ENCODE measurements around the gene HOXA5. TPM values are rescaled to one million over a fixed set of nuclear protein-coding genes. Genes with fewer than 3 reads are reported as not detected.

The HOXA5 gene
- total RNA-seq, 2 experiments from 2014 or later = 3.4 to 7.4 TPM

DNA sequence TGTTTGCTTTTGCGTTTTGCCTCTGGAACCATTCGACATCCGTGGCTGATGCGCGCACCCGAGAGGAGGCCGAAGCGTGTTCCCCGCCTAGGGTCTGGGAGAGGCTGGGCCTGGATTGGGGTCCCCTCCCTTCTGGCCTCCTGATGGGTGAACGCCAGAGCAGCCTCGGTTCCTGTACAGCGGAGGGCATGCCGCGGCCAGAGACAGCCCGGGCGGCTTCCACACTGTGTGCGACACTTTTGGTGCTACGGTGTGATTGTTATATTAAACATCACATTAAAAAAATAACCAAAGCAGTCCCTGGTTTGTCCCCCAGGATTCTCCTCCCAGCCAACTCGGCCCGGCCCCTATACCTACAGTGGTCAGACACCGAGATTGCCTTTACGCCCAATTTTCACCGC is 16.7 kb upstream of the HOXA5 start:
- Histone ChIP-seq H3K9me2 (ENCODE audit: insufficient read depth, low read length) (no peaks in the 10 kb centered on the region), H3K4me3 (ENCODE audit: low read depth, low read length, poor library complexity, severe bottlenecking) (peak overlapping the region; percentile 67), H3K4me1 (ENCODE audit: insufficient read depth, low read length, poor library complexity, severe bottlenecking) (peaks cover 20% of the 10 kb centered on the region), H3K27ac (ENCODE audit: low read depth, low read length, poor library complexity, severe bottlenecking) (no peak overlapping the region), H3K9me3 (ENCODE audit: low read length) (no peaks in the 10 kb centered on the region), H3K79me2 (ENCODE audit: insufficient read depth, low read depth, low read length) (no peaks in the 10 kb centered on the region), H4K20me1 (ENCODE audit: insufficient read depth, low read length) (no peaks in the 10 kb centered on the region), H2AFZ (ENCODE audit: low read length) (peak overlapping the region; percentile 90), H3K36me3 (ENCODE audit: insufficient read depth, low read length) (no peaks in the 10 kb centered on the region), H3K4me2 (ENCODE audit: low read length) (peak overlapping the region; percentile 77)
- no TSS peak for BruUV-seq (replicated peaks)
- TF ChIP-seq EZH2phosphoT487 (IDR thresholded peaks at IDR 0.05; ENCODE audit: borderline replicate concordance, low read depth, low read length) = no peak
- TF ChIP-seq, protein P1, sequence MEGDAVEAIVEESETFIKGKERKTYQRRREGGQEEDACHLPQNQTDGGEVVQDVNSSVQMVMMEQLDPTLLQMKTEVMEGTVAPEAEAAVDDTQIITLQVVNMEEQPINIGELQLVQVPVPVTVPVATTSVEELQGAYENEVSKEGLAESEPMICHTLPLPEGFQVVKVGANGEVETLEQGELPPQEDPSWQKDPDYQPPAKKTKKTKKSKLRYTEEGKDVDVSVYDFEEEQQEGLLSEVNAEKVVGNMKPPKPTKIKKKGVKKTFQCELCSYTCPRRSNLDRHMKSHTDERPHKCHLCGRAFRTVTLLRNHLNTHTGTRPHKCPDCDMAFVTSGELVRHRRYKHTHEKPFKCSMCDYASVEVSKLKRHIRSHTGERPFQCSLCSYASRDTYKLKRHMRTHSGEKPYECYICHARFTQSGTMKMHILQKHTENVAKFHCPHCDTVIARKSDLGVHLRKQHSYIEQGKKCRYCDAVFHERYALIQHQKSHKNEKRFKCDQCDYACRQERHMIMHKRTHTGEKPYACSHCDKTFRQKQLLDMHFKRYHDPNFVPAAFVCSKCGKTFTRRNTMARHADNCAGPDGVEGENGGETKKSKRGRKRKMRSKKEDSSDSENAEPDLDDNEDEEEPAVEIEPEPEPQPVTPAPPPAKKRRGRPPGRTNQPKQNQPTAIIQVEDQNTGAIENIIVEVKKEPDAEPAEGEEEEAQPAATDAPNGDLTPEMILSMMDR (conservative IDR thresholded peaks at IDR 0.05; ENCODE audit: low read length) = no peak
- DNase-seq (ENCODE audit: low spot score) = no peak
- POLR2A ChIA-PET = interaction anchor here (0.7 kb wide), 2 partner anchors 9 to 33 kb away, joined by 3 read pairs; no protein-coding TSS in a partner anchor
- CTCF ChIA-PET (ENCODE audit: unreplicated experiment) = no interaction called here
- intact Hi-C loops (cut with micrococcal nuclease; ENCODE audit: unreplicated experiment) = loop anchor here (2.0 to 5.0 kb wide), 3 partner anchors 307 to 658 kb away; no protein-coding TSS in a partner anchor

DNA sequence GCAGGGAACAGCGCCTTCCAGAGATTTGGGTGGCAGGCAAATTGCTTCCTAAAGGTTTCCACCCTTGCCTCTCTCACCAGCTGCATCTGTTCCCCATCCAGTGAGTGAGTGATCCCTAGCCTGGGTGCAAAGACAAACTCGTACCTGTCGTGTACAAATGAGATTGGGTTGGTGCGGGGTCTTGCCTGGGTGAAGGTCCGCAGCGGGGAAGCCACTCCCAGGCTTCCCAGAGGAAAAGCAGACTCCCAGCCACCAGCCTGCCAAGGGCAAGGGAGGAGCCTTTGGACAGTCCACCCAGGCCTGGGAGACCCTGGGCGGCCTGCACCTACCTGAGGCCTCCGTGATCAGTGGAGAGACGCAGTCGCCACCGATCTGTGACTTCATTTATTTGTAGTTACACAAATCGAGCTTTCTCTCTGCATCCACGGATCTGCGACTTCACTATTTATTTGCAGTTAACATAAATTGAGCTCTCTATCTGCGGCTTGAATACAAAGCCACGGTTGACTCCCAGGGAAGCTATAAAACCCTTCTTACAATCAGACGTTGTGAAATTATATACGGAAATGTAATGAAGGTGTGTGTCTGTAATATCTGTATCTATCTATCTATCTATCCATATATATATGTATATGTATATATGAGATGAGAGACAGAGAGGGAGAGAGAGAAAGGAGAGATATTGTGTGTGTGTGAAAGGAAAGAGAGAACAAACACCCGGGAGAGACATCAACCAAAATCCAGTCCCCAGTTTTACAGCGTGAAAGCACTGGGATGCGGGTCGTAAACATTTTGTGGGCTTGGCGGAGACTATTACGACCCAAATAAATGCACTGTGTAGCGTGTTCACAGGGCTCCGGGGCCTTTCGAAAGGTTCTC is 16.0 kb upstream of the HOXA5 start:
- Histone ChIP-seq H3K4me1 (ENCODE audit: insufficient read depth, low read length, poor library complexity, severe bottlenecking) (peaks cover 26% of the 10 kb centered on the region), H3K4me2 (ENCODE audit: low read length) (peak overlapping the region; percentile 77; the same call in 1 of the 2 replicates), H2AFZ (ENCODE audit: low read length) (peak overlapping the region; percentile 90; the same call in 1 of the 2 replicates), H3K9me2 (ENCODE audit: insufficient read depth, low read length) (no peaks in the 10 kb centered on the region), H3K79me2 (ENCODE audit: insufficient read depth, low read depth, low read length) (no peaks in the 10 kb centered on the region), H3K27ac (ENCODE audit: low read depth, low read length, poor library complexity, severe bottlenecking) (no peak overlapping the region), H3K36me3 (ENCODE audit: insufficient read depth, low read length) (no peaks in the 10 kb centered on the region), H4K20me1 (ENCODE audit: insufficient read depth, low read length) (no peaks in the 10 kb centered on the region), H3K9me3 (ENCODE audit: low read length) (no peaks in the 10 kb centered on the region), H3K4me3 (ENCODE audit: low read depth, low read length, poor library complexity, severe bottlenecking) (no peak overlapping the region)
- POLR2A ChIA-PET = interaction anchor here (0.6 to 1.1 kb wide), 3 partner anchors 9 to 762 kb away, joined by 3 to 4 read pairs (median 3); no protein-coding TSS in a partner anchor
- intact Hi-C loops (cut with micrococcal nuclease; ENCODE audit: unreplicated experiment) = loop anchor here (2.0 to 10.0 kb wide), 4 partner anchors 307 to 1265 kb away; no protein-coding TSS in a partner anchor
- DNase-seq (ENCODE audit: low spot score) = no peak
- TF ChIP-seq, protein P1 (conservative IDR thresholded peaks at IDR 0.05; ENCODE audit: low read length) = no peak
- no peak for TF ChIP-seq EZH2phosphoT487 (IDR thresholded peaks at IDR 0.05; ENCODE audit: borderline replicate concordance, low read depth, low read length)
- no TSS peak for BruUV-seq (replicated peaks)
- CTCF ChIA-PET (ENCODE audit: unreplicated experiment) = no interaction called here

Measured in OCI-LY7 (cell line).